Measurements from ENCODE around the gene PCNX2. TPM values are rescaled to one million over a fixed set of nuclear protein-coding genes. Genes with fewer than 3 reads are reported as not detected.
"Not testable (repeated sequence)": the region's sequence is repeated elsewhere in the genome, so short reads cannot be mapped to it uniquely, and the experiment has no call there.

The PCNX2 gene
- polyA plus RNA-seq, 4 donors: 11.6 to 17.6 (median 14.2) TPM

GRCh38 chr1:233081735-233082134 is 213.8 kb downstream of the PCNX2 start:
- DNase-seq (ENCODE audit: low read depth in 4 of 4, low spot score in 2 of 4): no peak

- DNase-seq (ENCODE audit: low read depth in 4 of 4, low spot score in 2 of 4): not testable (repeated sequence)
Observed at GRCh38 chr1:233080827-233081226, 214.7 kb downstream of the PCNX2 start.

DNA sequence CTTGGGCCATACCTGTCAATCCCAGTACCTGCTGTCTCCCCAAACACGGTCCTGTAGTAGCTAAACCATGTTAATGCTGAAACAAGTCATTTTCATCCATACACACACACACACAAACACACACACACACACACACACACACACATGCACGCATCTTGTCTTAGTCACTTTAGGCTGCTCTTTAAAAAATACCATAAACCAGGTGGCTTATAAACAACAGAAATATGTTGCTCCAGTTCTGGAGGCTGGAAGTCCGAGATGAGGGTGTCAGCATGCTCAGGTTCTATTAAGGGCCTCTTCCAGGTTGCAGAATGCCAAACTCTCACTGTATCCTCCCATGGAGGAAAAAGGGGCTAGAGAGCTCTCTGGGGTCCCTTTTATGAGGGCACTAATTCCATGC is 215.2 kb downstream of the PCNX2 start:
- no peak for DNase-seq (ENCODE audit: low read depth in 4 of 4, low spot score in 2 of 4)

GRCh38 chr1:233079574-233079973 is 216.0 kb downstream of the PCNX2 start:
- DNase-seq (ENCODE audit: low read depth in 4 of 4, low spot score in 2 of 4): no peak

- DNase-seq (ENCODE audit: low read depth in 4 of 4, low spot score in 2 of 4): no peak
Observed at GRCh38 chr1:233078396-233078795, 217.1 kb downstream of the PCNX2 start.

DNA sequence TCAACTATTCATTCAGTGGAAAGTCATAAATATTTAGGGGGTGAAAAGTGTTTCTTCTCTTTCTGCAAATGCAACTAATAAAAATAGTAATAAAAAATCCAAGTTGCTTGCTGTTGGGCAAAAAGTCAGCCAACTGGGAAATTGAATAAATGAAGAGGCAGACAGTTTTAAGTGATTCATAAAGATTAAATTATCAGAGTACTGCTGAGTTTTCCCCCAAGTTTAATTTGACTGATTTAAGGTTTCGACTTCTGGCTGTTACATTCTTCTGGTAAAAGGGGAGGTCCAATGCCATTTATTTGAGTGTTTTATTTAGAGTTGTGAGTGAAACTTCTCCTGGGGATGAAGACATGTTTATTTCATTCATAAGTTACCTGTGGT is 219.6 kb downstream of the PCNX2 start:
- no peak for DNase-seq (ENCODE audit: low read depth in 4 of 4, low spot score in 2 of 4)

- DNase-seq (ENCODE audit: low read depth in 4 of 4, low spot score in 2 of 4): no peak
Observed at GRCh38 chr1:233066087-233066486, 229.4 kb downstream of the PCNX2 start.

- no peak for DNase-seq (ENCODE audit: low read depth in 4 of 4, low spot score in 2 of 4)
Observed at GRCh38 chr1:233065685-233066084, 229.8 kb downstream of the PCNX2 start.

GRCh38 chr1:233064988-233065387 is 230.5 kb downstream of the PCNX2 start:
- DNase-seq (ENCODE audit: low read depth in 4 of 4, low spot score in 2 of 4): no peak

GRCh38 chr1:233063462-233063861 is 232.1 kb downstream of the PCNX2 start:
- DNase-seq (ENCODE audit: low read depth in 4 of 4, low spot score in 2 of 4): no peak

DNA sequence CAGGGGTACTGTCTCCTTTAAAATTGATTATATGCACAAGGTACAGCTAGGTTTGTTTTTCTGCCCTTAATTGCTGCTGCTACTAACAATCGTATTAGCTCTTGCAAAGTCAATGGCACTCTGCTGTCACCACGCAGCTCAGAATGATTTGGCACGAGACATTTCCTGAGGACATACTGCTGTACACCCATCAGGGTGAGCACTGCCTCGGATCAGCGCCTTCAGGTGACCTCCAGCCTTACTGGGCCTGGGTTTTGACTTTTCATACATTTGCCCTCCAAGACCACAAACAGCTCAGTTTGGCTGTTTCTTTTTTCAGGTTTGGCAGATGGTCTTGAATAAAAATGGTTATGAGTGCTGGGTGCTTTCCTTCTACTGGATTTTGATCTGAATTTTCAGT is 234.3 kb downstream of the PCNX2 start:
- DNase-seq (ENCODE audit: low read depth in 4 of 4, low spot score in 2 of 4): no peak

GRCh38 chr1:233060461-233060994 is 235.0 kb downstream of the PCNX2 start:
- DNase-seq (ENCODE audit: low read depth in 4 of 4, low spot score in 2 of 4): no peak

DNA sequence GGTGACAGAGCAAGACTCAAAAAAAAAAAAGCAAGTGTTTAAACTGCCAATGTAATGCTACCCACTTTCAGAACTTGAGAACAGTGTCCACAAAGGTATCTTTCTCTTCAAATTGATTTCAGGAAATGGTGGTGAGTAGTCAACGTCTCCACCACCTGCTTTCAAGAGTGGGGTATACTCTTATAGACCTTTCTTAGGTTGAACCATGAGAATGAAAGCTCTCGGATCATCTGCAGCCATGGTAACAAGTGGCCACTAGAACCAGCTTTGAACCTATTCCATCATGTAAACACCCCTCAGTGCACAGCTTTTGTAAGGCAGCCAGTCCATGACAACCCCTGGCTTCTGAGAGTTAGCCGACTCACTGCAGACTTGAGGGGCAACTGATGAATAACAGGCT is 237.7 kb downstream of the PCNX2 start:
- no peak for DNase-seq (ENCODE audit: low read depth in 4 of 4, low spot score in 2 of 4)

GRCh38 chr1:233055879-233056641 is 239.5 kb downstream of the PCNX2 start:
- DNase-seq (ENCODE audit: low read depth in 4 of 4, low spot score in 2 of 4): no peak

DNA sequence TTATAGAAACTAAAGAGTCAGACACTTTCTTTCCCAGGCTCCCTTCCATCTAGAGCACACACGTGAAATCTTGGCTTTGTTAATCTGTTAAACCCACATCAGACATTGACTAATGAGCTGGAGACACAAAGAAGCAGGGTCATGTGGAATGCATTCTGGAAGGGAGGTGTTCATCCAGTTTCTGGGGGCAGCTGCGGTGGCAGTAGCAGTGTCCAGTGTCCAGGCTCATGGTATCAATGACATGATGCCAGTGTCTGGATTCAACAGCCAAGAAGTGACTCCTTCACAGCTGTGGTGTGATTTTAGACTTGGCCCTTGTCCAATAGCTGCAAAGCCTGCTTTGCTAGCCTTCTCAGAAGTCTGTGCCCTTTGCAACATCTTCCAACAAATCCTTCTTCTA is 249.9 kb downstream of the PCNX2 start:
- no peak for DNase-seq (ENCODE audit: low read depth in 4 of 4, low spot score in 2 of 4)

- DNase-seq (ENCODE audit: low read depth in 4 of 4, low spot score in 2 of 4): no peak
Observed at GRCh38 chr1:233042834-233043233, 252.7 kb downstream of the PCNX2 start.

DNA sequence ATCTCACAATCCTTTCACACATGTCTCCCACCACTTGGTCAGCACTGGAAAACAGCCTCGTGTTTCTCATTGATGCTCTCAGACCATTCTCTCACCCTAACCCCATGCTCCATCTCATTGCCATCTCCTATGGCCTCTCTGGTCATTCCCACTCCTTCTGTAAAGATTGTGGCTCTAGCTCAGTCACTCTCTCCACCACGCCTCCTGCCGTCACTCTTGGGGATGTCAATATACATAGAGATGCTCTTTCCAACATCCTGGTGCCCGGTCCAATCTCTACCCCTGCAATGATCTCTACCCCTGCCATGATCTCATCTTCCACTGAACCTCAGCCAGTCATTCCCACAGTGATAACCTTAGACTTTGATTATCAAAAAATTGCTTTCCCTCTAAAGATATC is 255.0 kb downstream of the PCNX2 start:
- no peak for DNase-seq (ENCODE audit: low read depth in 4 of 4, low spot score in 2 of 4)

DNA sequence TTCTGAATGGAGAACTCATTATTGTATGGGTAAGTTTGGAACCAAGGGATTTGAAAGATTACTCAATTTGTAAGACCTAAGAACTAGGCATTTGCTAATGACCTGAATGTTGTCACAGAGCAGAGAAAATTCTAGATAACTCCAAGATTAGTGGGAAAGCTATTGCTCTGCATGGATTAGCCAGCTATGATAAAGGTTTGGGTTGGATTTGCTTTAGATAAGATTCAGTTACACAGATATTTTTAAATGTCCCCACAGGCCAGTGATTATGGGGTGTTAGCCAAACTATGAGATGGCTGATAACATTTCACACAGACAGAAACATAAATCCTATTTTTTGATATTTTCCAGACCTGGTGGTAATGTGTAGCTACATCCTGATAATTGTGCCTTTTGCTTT is 256.9 kb downstream of the PCNX2 start:
- DNase-seq (ENCODE audit: low read depth in 4 of 4, low spot score in 2 of 4): no peak

DNA sequence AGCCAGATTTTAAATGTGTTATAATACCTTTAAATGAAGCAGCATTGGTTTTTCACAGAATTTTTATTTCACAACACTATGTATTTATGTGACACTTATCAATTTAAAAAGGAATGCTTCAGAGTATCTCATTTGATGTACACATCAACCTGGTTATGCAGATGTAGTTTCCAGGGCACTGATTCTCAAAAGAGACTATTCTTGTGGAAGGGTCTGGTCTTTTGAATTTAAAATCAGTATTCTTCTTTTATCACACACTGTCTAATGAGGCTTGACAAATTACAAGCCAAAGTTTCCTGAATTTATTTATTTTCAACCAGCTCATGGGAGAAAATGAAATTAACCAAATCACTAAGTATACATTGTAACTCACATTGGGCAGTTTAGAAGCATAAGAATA is 257.7 kb downstream of the PCNX2 start:
- DNase-seq (ENCODE audit: low read depth in 4 of 4, low spot score in 2 of 4): no peak

DNA sequence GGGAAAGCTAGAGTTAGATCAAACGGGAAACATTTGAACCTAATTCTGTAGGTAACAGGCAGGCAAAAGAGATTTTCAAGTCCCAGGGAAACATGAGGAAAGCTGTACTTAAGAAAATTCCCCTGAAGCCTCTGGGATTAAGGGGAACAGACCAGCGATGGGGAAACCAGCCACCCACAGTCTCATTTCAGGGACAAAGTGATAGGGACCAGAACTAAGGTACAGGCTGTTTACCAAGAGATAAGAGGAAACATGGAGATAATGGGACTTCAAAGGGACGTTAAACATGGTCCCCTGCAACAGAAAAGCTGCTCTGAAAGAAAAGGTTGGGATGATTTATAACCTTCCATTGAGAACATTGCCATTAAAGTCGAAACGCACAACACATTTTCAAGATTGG is 260.7 kb downstream of the PCNX2 start:
- no peak for DNase-seq (ENCODE audit: low read depth in 4 of 4, low spot score in 2 of 4)

GRCh38 chr1:233033361-233033760 is 262.2 kb downstream of the PCNX2 start:
- no peak for DNase-seq (ENCODE audit: low read depth in 4 of 4, low spot score in 2 of 4)

DNA sequence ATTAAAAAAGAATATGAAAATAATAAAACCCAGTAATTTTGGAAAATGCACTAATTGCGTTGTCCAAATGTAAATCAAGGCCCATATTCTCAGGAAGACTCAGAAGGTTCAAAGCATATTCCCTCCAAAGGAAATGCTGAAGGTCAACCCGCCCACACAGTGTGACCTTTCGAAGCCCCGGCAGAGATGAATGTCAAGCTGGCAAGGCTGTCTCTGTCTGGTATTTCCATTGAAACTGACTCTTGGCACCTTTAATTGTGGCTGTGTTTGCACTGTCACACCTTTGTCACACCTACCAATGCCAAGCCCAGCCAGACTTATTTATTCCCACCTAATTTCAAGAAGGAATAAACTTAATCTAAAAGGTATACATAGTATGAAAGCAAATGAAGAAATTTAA is 262.6 kb downstream of the PCNX2 start:
- DNase-seq (ENCODE audit: low read depth in 4 of 4, low spot score in 2 of 4): no peak

- DNase-seq (ENCODE audit: low read depth in 4 of 4, low spot score in 2 of 4): no peak
Observed at GRCh38 chr1:233031521-233031920, 264.0 kb downstream of the PCNX2 start.

Measured in left renal cortex interstitium (tissue), 4 donors.